C1 segment of cervical spinal cord (tissue), 14 donors: ENCODE data around the gene SMYD3.
A peak's percentile ranks its signal among the peaks of the same experiment; 100 is the strongest.

ENCODE experiments used
- DNase-seq, 14 donors: peaks; one replicate each; lab custom pipeline; 2025; lab: John Stamatoyannopoulos, UW

The SMYD3 gene

GRCh38 chr1:246470585-246470984 is 36.5 kb downstream of the SMYD3 start:
- no peak for DNase-seq

- DNase-seq, result no peak
Observed at GRCh38 chr1:246462986-246463385, 44.1 kb downstream of the SMYD3 start.

- DNase-seq, result no peak
Observed at GRCh38 chr1:246460406-246460805, 46.7 kb downstream of the SMYD3 start.

- DNase-seq, result no peak
Observed at GRCh38 chr1:246459221-246459620, 47.9 kb downstream of the SMYD3 start.

- DNase-seq, result no peak
Observed at GRCh38 chr1:246455476-246455875, 51.6 kb downstream of the SMYD3 start.

- no peak for DNase-seq
Observed at GRCh38 chr1:246454655-246455054, 52.4 kb downstream of the SMYD3 start.

GRCh38 chr1:246450611-246451251 is 56.3 kb downstream of the SMYD3 start:
- peak in 2 of 14 donors; percentile 0 to 39 for DNase-seq

GRCh38 chr1:246448373-246448772 is 58.7 kb downstream of the SMYD3 start:
- DNase-seq, result no peak

- DNase-seq, result no peak
Observed at GRCh38 chr1:246447501-246447900, 59.6 kb downstream of the SMYD3 start.

- DNase-seq, result no peak
Observed at GRCh38 chr1:246445503-246445902, 61.6 kb downstream of the SMYD3 start.

- no peak for DNase-seq
Observed at GRCh38 chr1:246444617-246445016, 62.5 kb downstream of the SMYD3 start.

GRCh38 chr1:246437961-246438360 is 69.1 kb downstream of the SMYD3 start:
- no peak for DNase-seq

GRCh38 chr1:246435421-246436041 is 71.5 kb downstream of the SMYD3 start:
- DNase-seq, result no peak

GRCh38 chr1:246434335-246434734 is 72.7 kb downstream of the SMYD3 start:
- DNase-seq, result no peak

- DNase-seq, result peak in 2 of 14 donors; percentile 6 to 7
Observed at GRCh38 chr1:246428542-246429308, 78.4 kb downstream of the SMYD3 start.

- DNase-seq, result no peak
Observed at GRCh38 chr1:246427611-246428010, 79.5 kb downstream of the SMYD3 start.

GRCh38 chr1:246425895-246426294 is 81.2 kb downstream of the SMYD3 start:
- no peak for DNase-seq

GRCh38 chr1:246425139-246425794 is 81.8 kb downstream of the SMYD3 start:
- DNase-seq, result no peak

- no peak for DNase-seq
Observed at GRCh38 chr1:246420300-246420699, 86.8 kb downstream of the SMYD3 start.

GRCh38 chr1:246418565-246419312 is 88.3 kb downstream of the SMYD3 start:
- DNase-seq, result peak in 8 of 14 donors; percentile 6 to 95 (median 24)

- no peak for DNase-seq
Observed at GRCh38 chr1:246417813-246418564, 89.1 kb downstream of the SMYD3 start.
